Cardiac muscle cell (in vitro differentiated cells and primary cell): ENCODE data around the gene EEF1B2. TPM values are rescaled to one million over a fixed set of nuclear protein-coding genes. Genes with fewer than 3 reads are reported as not detected.
A peak's percentile ranks its signal among the peaks of the same experiment; 100 is the strongest.
"Not testable (repeated sequence)": the region's sequence is repeated elsewhere in the genome, so short reads cannot be mapped to it uniquely, and the experiment has no call there.

Experiments used
- DNase-seq, 2 donors: peaks; one replicate each; pipeline versions ENCODE4 v3.0.0 to v3.0.0-alpha.2; 2010 to 2017; ENCODE audit warnings: low read depth in 1 of 2, low spot score in 1 of 2
- H3K27ac ChIP-seq: fragments of 200-600 bp; sonication (generic); 2 replicates; pipeline ENCODE4 v1.5.1; 2016
- H3K27me3 ChIP-seq: fragments of 200-600 bp; sonication (generic); 2 replicates; pipeline ENCODE4 v1.6.0; 2016; ENCODE audit warnings: control low read depth
- H3K36me3 ChIP-seq: fragments of 200-600 bp; sonication (generic); 2 replicates; pipeline ENCODE4 v1.5.1; 2016; ENCODE audit warnings: control low read depth
- H3K4me1 ChIP-seq: fragments of 200-600 bp; sonication (generic); 2 replicates; pipeline ENCODE4 v1.8.1; 2017; ENCODE audit warnings: low read depth, mild to moderate bottlenecking, mixed run types
- H3K4me3 ChIP-seq: fragments of 200-600 bp; sonication (generic); 2 replicates; pipeline ENCODE4 v1.5.1; 2016; ENCODE audit warnings: mild to moderate bottlenecking
- H3K9me3 ChIP-seq: fragments of 200-600 bp; sonication (generic); 2 replicates; pipeline ENCODE4 v1.5.1; 2017; ENCODE audit warnings: low read depth, mild to moderate bottlenecking, control low read depth
- polyA plus RNA-seq: library from polyadenylated mRNA; unstranded; fragments of >200 nt; fragmentation: Nextera tagmentation; extraction: Ambion mirVana; gene quantifications from 2 replicates; pipeline ENCODE4 v1.2.1, GENCODE V29; 2016
- total RNA-seq: library from RNA; depleted of rRNA; stranded (reverse); fragments of >200 nt; gene quantifications from 2 replicates; pipeline ENCODE4 v1.2.3, GENCODE V29; 2016
- TF ChIP-seq, protein P1 (sequence below): IDR thresholded peaks from 2 replicates; pipeline ENCODE4 v1.5.1; 2012; ENCODE audit warnings: low read depth, mild to moderate bottlenecking, low read length

EEF1B2 gene
- total and polyA plus RNA-seq, 2 experiments from 2014 or later, result 414 to 474 TPM

DNA sequence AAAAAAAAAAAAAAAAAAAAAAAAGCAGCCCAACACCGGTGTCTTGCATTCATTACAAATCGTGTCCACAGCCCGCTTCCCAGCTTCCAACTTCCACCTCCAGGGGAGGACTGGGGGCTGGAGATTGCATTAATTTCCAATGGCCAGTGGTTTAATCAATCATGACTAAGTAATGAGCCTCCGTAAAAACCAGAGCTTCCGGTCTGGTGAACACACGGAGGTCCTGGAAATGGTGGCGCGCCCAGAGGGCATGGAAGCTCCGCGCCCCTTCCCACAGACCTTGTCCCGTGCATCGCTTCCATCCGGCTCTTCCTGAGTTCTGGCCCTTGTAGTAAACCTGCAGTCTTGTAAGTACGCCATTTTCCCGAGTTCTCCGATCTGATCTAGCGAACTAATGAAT lies 43.6 kb downstream of the EEF1B2 start:
- H3K4me3 ChIP-seq, result no peak overlapping the region
- DNase-seq, result no peak
- TF ChIP-seq, protein P1, sequence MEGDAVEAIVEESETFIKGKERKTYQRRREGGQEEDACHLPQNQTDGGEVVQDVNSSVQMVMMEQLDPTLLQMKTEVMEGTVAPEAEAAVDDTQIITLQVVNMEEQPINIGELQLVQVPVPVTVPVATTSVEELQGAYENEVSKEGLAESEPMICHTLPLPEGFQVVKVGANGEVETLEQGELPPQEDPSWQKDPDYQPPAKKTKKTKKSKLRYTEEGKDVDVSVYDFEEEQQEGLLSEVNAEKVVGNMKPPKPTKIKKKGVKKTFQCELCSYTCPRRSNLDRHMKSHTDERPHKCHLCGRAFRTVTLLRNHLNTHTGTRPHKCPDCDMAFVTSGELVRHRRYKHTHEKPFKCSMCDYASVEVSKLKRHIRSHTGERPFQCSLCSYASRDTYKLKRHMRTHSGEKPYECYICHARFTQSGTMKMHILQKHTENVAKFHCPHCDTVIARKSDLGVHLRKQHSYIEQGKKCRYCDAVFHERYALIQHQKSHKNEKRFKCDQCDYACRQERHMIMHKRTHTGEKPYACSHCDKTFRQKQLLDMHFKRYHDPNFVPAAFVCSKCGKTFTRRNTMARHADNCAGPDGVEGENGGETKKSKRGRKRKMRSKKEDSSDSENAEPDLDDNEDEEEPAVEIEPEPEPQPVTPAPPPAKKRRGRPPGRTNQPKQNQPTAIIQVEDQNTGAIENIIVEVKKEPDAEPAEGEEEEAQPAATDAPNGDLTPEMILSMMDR, result no peak
- H3K27me3 ChIP-seq, result peaks cover 4% of the 10 kb centered on the region
- no peaks in the 10 kb centered on the region for H3K36me3 ChIP-seq
- H3K9me3 ChIP-seq, result no peaks in the 10 kb centered on the region
- H3K27ac ChIP-seq, result no peak overlapping the region
- no peaks in the 10 kb centered on the region for H3K4me1 ChIP-seq

DNA sequence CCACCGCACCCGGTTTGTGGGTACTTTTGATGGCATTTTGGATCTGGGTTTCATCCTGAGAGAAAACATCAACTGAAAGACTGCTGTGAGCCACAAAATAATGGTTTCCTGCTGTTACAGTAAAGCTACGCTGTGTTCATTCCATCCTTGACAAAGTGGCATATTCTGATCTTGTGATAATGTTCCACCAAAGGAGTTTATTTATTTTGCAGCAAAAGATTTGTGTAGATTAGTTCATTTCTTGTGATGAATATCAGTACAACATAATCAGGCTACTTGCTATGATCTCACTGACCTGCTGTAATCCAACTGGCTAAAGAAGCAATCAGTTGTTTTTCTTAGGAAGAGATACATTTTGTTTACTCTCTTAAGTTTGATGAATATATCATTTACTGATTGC lies 45.0 kb downstream of the EEF1B2 start:
- Histone ChIP-seq H3K9me3 (no peaks in the 10 kb centered on the region), H3K36me3 (no peaks in the 10 kb centered on the region), H3K27ac (no peak overlapping the region), H3K4me1 (no peaks in the 10 kb centered on the region), H3K4me3 (no peak overlapping the region), H3K27me3 (no peaks in the 10 kb centered on the region)
- DNase-seq, result no peak
- TF ChIP-seq, protein P1, result no peak

DNA sequence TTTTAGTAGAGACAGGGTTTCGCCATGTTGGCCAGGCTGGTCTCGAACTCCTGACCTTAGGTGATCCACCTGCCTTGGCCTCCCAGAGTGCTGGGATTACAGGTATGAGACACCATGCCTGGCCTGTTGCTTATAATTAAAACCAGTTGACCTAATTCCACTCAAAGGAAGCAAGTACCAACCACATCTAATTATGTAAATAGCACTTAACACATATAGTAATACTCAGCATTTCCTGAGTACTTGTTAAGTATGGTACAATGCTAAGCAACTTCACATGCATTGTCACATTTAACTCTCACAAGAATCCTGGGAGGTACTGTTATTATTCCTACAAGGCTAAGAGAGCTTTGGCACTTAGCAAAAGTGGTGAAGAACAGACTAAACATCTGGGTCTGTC lies 47.6 kb downstream of the EEF1B2 start:
- not testable (repeated sequence) for H3K4me3 ChIP-seq, DNase-seq, H3K27ac ChIP-seq, H3K9me3 ChIP-seq, H3K27me3 ChIP-seq, H3K4me1 ChIP-seq, H3K36me3 ChIP-seq

DNA sequence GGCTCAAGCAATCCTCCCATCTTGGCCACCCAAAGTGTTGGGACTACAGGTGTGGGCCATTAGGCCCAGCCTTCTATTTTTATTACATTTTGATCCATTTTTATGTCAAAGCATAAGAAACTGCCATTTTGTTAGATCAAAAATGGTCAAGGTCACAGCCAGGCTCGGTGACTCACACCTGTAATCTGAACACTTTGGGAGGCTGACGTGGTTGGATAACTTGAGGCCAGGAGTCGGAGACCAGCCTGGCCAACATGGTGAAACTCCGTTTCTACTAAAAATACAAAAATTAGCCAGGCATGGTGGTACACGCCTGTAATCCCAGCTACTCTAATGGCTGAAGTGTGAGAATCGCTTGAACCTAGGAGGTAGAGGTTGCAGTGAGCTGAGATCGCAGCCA lies 49.2 kb downstream of the EEF1B2 start:
- Histone ChIP-seq H3K9me3 (no peaks in the 10 kb centered on the region), H3K36me3 (no peaks in the 10 kb centered on the region)
- TF ChIP-seq, protein P1, result no peak

DNA sequence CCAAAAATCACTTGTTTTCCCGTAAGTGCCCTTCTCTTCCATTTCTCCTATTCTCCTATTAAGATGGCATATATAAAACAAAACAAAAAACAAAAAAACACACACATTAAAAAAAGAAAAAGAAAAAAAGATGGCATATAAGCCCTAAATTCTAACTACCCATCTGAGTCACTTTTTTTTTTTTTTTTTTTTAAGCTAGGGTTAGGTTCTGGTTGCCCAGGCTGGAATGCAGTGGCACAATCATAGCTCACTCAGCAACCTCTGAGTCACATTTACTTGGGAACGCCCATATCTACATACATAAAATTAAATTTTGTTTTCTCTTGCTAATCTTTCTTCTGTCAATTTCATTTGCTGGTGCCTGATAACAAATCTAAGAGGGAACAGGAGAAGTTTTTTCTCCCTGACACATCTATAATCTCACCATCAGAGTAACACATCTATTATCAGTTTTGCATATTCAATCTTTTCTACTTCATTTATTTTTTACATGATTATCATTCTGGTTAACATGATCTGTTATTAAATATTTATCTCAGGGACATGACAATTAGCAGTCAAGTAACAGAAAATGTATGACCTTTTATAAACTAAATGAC lies 52.1 kb downstream of the EEF1B2 start:
- Histone ChIP-seq H3K4me3 (no peak overlapping the region), H3K36me3 (no peaks in the 10 kb centered on the region), H3K9me3 (no peaks in the 10 kb centered on the region), H3K27me3 (no peaks in the 10 kb centered on the region), H3K27ac (no peak overlapping the region), H3K4me1 (peaks cover 17% of the 10 kb centered on the region)
- TF ChIP-seq, protein P1, result no peak
- DNase-seq, result peak in 1 of 2 donors; percentile 63

More for the DNA sequence above, 49.2 kb downstream of the EEF1B2 start:
- Histone ChIP-seq H3K27ac (no peak overlapping the region), H3K4me1 (peaks cover 17% of the 10 kb centered on the region), H3K27me3 (no peaks in the 10 kb centered on the region), H3K4me3 (no peak overlapping the region)
- DNase-seq, result no peak

Other genes with a start within 250 kb of the EEF1B2 start
- 3.7 and 6.1 TPM in 2 replicates for gene INO80D, start 73.7 kb upstream of the EEF1B2 start, total RNA-seq
- 2.7 and 7.3 TPM in 2 replicates for gene INO80D, start 73.7 kb upstream of the EEF1B2 start, polyA plus RNA-seq
- gene NDUFS1, start 451 bp upstream of the EEF1B2 start, total RNA-seq, result 145 and 191 TPM in 2 replicates
- gene NDUFS1, start 451 bp upstream of the EEF1B2 start, polyA plus RNA-seq, result 86.8 and 113 TPM in 2 replicates
- 17.4 and 34.6 TPM in 2 replicates for gene ZDBF2, start 114.8 kb downstream of the EEF1B2 start, total RNA-seq
- 4.3 and 10.3 TPM in 2 replicates for gene ZDBF2, start 114.8 kb downstream of the EEF1B2 start, polyA plus RNA-seq